Measurements from ENCODE around the gene CCNY. TPM values are rescaled to one million over a fixed set of nuclear protein-coding genes. Genes with fewer than 3 reads are reported as not detected.

The CCNY gene
- total RNA-seq, 1 experiment from 2014 or later = 62.2 TPM

DNA sequence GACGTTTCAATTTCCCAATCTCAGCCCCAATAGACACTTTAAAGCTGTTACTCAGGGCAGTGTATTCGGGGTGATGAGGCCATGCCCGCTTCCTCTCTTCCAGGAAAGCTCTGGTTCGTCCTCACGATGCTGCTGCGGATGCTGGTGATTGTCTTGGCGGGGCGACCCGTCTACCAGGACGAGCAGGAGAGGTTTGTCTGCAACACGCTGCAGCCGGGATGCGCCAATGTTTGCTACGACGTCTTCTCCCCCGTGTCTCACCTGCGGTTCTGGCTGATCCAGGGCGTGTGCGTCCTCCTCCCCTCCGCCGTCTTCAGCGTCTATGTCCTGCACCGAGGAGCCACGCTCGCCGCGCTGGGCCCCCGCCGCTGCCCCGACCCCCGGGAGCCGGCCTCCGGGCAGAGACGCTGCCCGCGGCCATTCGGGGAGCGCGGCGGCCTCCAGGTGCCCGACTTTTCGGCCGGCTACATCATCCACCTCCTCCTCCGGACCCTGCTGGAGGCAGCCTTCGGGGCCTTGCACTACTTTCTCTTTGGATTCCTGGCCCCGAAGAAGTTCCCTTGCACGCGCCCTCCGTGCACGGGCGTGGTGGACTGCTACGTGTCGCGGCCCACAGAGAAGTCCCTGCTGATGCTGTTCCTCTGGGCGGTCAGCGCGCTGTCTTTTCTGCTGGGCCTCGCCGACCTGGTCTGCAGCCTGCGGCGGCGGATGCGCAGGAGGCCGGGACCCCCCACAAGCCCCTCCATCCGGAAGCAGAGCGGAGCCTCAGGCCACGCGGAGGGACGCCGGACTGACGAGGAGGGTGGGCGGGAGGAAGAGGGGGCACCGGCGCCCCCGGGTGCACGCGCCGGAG is 271.4 kb downstream of the CCNY start:
- Histone ChIP-seq H3K4me2 (ENCODE audit: low read length) (no peak overlapping the region), H3K9ac (ENCODE audit: low read length) (no peak overlapping the region), H2AFZ (ENCODE audit: low read depth, low read length, poor library complexity, severe bottlenecking) (no peak overlapping the region), H3K27me3 (ENCODE audit: insufficient read depth, low read length) (peaks cover 30% of the 10 kb centered on the region; the same call in 1 of the 2 replicates), H3K9me2 (ENCODE audit: insufficient read depth) (no peaks in the 10 kb centered on the region), H3K4me1 (ENCODE audit: control insufficient read depth in 1 of 2, insufficient read depth in 2 of 2, low read length in 2 of 2) (no peaks in the 10 kb centered on the region), H3K36me3 (ENCODE audit: control insufficient read depth in 1 of 2, insufficient read depth in 2 of 2, low read length in 2 of 2) (no peaks in the 10 kb centered on the region; a peak in 1 of 4 replicates), H3K9me3 (ENCODE audit: control insufficient read depth in 1 of 2, insufficient read depth in 1 of 2, low read depth in 1 of 2, low read length in 2 of 2) (no peaks in the 10 kb centered on the region), H3K4me3 (replicated peaks in 1 of 2; ENCODE audit: low read depth in 1 of 2, low read length in 2 of 2) (no peak overlapping the region), H3K27ac (ENCODE audit: low read depth, low read length) (no peak overlapping the region), H3K79me2 (ENCODE audit: insufficient read depth, low read length) (no peaks in the 10 kb centered on the region), H4K20me1 (ENCODE audit: insufficient read depth) (no peaks in the 10 kb centered on the region)
- no TSS peak for BruUV-seq (replicated peaks)
- RAD21 ChIA-PET (ENCODE audit: low non-redundant PET in 1 of 2, low total read pairs in 2 of 2, uncharacterized antibody in 2 of 2, unreplicated experiment in 2 of 2) = no interaction called here
- intact Hi-C loops (cut with micrococcal nuclease) = no loop called here
- ATAC-seq (no peak), DNase-seq (ENCODE audit: low read depth, low spot score) (no peak)
- CTCF ChIA-PET = no interaction called here
- TF ChIP-seq ZFX (IDR thresholded peaks at IDR 0.05) = no peak
- TF ChIP-seq EZH2 (IDR thresholded peaks at IDR 0.05) = no peak
- POLR2A ChIA-PET = no interaction called here

DNA sequence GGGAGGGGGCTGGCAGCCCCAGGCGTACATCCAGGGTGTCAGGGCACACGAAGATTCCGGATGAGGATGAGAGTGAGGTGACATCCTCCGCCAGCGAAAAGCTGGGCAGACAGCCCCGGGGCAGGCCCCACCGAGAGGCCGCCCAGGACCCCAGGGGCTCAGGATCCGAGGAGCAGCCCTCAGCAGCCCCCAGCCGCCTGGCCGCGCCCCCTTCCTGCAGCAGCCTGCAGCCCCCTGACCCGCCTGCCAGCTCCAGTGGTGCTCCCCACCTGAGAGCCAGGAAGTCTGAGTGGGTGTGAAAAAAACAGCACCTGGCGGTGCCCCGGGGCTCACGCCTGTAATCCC is 272.0 kb downstream of the CCNY start:
- DNase-seq (ENCODE audit: low read depth, low spot score) (no peak), ATAC-seq (no peak)
- TF ChIP-seq ELF1 (IDR thresholded peaks at IDR 0.05; ENCODE audit: borderline replicate concordance, low read depth) (no peak), ZNF274 (IDR thresholded peaks at IDR 0.05; ENCODE audit: low read depth, low read length) (no peak), SP1 (IDR thresholded peaks at IDR 0.05; ENCODE audit: low read depth) (no peak), SRF (IDR thresholded peaks at IDR 0.05; ENCODE audit: low read depth) (no peak), TCF7L2 (IDR thresholded peaks at IDR 0.05; ENCODE audit: borderline replicate concordance, extremely low read depth, insufficient read depth, insufficient read length) (no peak), YY1 (IDR thresholded peaks at IDR 0.05; ENCODE audit: extremely low read depth, insufficient replicate concordance, low read depth, low read length) (no peak), EGR1 (IDR thresholded peaks at IDR 0.05; ENCODE audit: low read depth) (no peak), POLR2A (IDR thresholded peaks at IDR 0.05; ENCODE audit: borderline replicate concordance, extremely low read depth, insufficient read depth, insufficient read length) (no peak), EZH2phosphoT487 (IDR thresholded peaks at IDR 0.05; ENCODE audit: borderline replicate concordance) (no peak)
- ChIA-PET CTCF (no interaction called here), RAD21 (ENCODE audit: low non-redundant PET in 1 of 2, low total read pairs in 2 of 2, uncharacterized antibody in 2 of 2, unreplicated experiment in 2 of 2) (no interaction called here), POLR2A (no interaction called here)
- no peaks in the 10 kb centered on the region for H4K20me1 ChIP-seq (ENCODE audit: insufficient read depth)
- H3K36me3 ChIP-seq (ENCODE audit: control insufficient read depth in 1 of 2, insufficient read depth in 2 of 2, low read length in 2 of 2) = no peaks in the 10 kb centered on the region; a peak in 1 of 4 replicates
- intact Hi-C loops (cut with micrococcal nuclease) = no loop called here
- no peaks in the 10 kb centered on the region for H3K79me2 ChIP-seq (ENCODE audit: insufficient read depth, low read length)
- no peaks in the 10 kb centered on the region for H3K9me3 ChIP-seq (ENCODE audit: control insufficient read depth in 1 of 2, insufficient read depth in 1 of 2, low read depth in 1 of 2, low read length in 2 of 2)
- H2AFZ ChIP-seq (ENCODE audit: low read depth, low read length, poor library complexity, severe bottlenecking) = no peak overlapping the region
- no peaks in the 10 kb centered on the region for H3K9me2 ChIP-seq (ENCODE audit: insufficient read depth)
- no peak overlapping the region for H3K4me2 ChIP-seq (ENCODE audit: low read length)
- H3K4me1 ChIP-seq (ENCODE audit: control insufficient read depth in 1 of 2, insufficient read depth in 2 of 2, low read length in 2 of 2) = no peaks in the 10 kb centered on the region
- no peak overlapping the region for H3K4me3 ChIP-seq (replicated peaks in 1 of 2; ENCODE audit: low read depth in 1 of 2, low read length in 2 of 2)
- H3K27ac ChIP-seq (ENCODE audit: low read depth, low read length) = no peak overlapping the region
- no TSS peak for BruUV-seq (replicated peaks)
- H3K27me3 ChIP-seq (ENCODE audit: insufficient read depth, low read length) = peaks cover 32% of the 10 kb centered on the region; the same call in 1 of the 2 replicates
- no peak overlapping the region for H3K9ac ChIP-seq (ENCODE audit: low read length)

Data from HCT116 (cell line).